SK-N-MC (cell line): ENCODE data around the gene NRARP.

Experiments
- EZH2 ChIP-seq: fragments of 200-600 bp; sonication (generic); IDR thresholded peaks from one replicate; pipeline ENCODE4 v1.6.1; 2017; ENCODE audit warnings: antibody characterized with exemption
- POLR2AphosphoS5 ChIP-seq: IDR thresholded peaks from 2 replicates; pipeline ENCODE4 v1.6.1; 2012; ENCODE audit warnings: mild to moderate bottlenecking, low read depth, low read length, borderline replicate concordance

- no peak for TF ChIP-seq EZH2
- TF ChIP-seq POLR2AphosphoS5: no peak
These were observed 22.2 kb downstream of the NRARP start for GRCh38 chr9:137279741-137280473.
